ENCODE data around the gene PKD1L1. TPM values are rescaled to one million over a fixed set of nuclear protein-coding genes. Genes with fewer than 3 reads are reported as not detected.
"Not testable (repeated sequence)": the region's sequence is repeated elsewhere in the genome, so short reads cannot be mapped to it uniquely, and the experiment has no call there.

Gene PKD1L1
- total RNA-seq, 1 donor, result under 0.01 TPM

DNA sequence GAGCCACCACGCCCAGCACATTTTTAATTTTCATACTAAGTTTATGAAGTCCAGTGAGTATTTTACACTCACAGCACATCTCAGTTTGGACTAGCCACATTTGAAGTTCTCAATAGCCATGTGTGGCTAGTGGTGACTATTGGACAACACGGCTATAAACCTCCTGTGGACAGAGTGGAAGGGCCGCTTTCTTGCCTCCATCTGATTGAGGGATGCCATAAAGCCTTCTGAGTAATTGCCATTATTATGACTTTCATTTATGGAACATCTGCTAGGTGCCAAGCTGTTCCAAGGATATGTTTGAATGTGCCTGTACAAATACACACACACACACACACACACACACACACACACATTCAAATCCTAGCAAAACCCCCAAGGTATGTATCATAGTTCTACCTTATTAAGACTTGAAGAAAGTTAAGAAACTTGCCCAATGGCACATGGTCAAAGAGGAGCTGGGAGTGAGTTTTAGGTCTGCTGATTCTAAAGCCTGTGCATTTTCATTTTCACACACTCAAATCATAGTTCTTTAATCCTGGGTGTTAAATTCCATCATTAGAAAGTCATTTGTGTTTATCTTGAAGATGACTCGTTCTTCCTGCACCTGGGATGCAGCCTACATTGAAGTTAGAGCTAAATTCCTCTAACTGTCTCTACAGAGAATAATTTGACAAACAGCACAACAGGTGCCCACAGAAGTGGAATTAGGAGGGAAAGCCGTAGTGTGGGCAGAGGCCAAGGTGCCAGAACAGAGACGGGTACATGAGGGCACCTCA is 143.3 kb downstream of the PKD1L1 start:
- no peak for DNase-seq (ENCODE audit: low read depth in 2 of 3, low spot score in 2 of 3)

DNA sequence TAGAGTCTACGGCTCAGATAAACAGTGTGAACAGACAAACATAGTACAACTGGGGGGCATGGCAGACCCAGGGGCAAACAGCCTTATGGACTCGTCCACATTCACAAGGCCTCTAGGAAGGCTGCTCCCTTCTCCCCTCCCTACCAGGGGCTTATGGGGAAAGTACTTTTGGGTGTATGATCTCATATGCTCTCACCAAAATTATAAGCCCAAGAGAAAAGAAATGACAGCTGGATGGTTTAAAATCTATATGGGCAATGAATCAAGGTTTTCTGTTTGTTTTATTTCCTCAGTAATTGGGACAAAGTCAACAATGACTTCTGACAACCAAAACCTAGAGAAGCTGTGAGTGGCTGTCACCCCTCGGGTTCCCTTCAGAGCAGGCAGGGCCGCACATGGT is 144.4 kb downstream of the PKD1L1 start:
- no peak for DNase-seq (ENCODE audit: low read depth in 2 of 3, low spot score in 2 of 3)

DNA sequence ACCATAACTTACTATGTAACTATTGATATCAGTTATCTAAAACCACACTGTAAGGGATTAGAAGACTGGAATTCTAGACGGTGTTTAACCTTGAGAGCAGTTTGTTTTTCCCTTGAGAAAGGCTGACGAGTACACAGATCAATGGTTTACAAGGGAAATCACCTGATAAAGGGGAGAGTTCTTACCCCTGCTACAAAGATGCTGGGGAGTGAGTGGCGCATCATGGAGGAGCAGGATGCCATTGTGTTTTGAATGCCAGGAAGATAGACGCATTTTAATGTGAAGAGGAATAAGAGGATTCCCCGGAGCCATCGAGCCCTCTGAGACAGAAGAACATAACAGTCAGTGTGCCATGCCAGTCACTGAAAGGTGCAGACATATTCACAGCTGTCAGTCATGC is 145.2 kb downstream of the PKD1L1 start:
- DNase-seq (ENCODE audit: low read depth in 2 of 3, low spot score in 2 of 3), result no peak

DNA sequence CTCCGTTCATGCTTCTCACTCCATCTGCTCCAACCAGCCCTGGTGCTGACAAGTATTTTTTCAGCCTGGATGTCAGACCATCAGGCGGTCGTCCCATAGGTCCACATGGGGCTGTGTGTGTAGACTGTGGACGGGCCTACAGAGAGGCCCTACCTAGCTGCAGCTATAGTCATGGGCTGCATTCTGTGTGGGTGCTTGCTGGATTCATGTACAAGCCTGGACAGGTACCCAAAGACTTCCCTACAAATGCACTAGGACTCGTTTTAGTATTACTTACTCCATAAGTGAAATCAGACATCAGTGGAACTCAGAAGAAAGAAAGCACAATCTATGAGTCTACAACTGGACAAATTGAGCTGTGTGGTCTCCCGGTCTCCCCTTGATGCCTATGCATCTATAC is 146.8 kb downstream of the PKD1L1 start:
- DNase-seq (ENCODE audit: low read depth in 2 of 3, low spot score in 2 of 3), result no peak

DNA sequence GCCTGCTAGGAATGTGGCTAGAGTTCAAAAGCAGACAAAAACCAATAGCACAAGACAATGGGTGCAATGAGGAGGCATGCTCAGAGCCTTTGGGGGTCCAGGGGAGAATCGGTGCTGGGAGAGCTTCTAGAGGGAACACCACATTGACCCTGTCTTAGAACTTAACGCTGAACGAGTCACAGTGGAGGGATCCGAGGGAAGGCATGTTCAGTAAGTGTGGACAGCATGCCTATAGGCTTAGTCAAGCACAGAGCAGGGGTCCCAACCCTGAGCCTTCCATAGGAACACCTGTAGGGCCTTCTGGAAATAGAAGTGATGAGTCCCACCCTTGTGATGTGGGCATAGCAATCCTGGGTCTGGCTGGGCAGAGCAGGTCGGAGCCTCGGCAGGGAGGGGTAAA is 148.7 kb downstream of the PKD1L1 start:
- DNase-seq (ENCODE audit: low read depth in 2 of 3, low spot score in 2 of 3), result no peak

DNA sequence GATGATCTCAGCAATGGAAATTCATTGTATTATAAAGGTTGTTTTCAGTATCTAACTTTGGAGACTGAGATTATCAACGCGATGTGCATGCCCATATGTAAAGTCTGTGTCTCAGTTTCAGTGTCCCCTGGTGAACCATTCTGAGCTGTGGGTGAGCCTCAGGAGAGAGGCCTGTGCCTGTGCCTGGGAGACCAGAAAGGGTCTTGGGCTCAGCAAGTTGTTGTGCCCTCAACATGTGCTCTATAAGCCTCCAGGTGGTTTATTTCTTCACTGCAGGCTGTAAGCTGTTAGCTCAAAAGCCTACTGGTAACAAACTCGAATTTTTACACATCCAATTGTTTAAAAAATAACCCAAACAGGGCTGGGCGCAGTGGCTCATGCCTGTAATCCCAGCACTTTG is 151.9 kb downstream of the PKD1L1 start:
- no peak for DNase-seq (ENCODE audit: low read depth in 2 of 3, low spot score in 2 of 3)

DNA sequence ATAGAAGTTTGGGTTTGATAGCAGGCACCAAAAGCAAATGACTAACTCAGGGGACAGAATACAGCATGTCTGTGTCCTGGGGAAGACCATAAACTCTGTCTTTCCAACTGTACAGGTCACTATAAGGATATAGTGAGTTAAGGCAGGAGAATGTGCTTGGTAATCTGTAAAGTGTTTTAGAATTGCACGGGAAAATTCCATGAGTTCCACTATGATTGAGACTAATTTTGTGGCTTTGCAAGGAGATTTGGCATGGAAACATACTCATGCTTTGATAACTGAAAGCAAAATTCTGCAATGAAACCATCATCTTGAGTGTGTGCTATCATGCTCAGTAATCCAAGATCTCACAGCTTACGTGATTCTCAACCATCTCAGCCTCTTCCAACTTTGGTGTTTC is 152.6 kb downstream of the PKD1L1 start:
- DNase-seq (ENCODE audit: low read depth in 2 of 3, low spot score in 2 of 3), result no peak

DNA sequence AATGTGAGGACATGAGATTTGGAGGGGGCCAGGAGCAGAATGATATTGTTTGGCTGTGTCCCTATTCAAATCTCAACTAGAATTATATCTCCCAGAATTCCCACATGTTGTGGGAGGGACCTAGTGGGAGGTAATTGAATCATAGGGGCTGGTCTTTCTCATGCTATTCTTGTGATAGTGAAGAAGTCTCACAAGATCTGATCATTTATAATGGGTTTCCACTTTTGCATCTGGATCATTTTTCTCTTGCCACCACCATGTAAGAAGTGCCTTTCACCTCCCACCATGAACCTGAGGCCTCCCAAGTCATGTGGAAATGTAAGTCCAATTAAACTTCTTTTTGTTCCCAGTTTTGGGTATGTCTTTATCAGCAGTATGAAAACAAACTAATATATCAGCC is 153.1 kb downstream of the PKD1L1 start:
- DNase-seq (ENCODE audit: low read depth in 2 of 3, low spot score in 2 of 3), result not testable (repeated sequence)

DNA sequence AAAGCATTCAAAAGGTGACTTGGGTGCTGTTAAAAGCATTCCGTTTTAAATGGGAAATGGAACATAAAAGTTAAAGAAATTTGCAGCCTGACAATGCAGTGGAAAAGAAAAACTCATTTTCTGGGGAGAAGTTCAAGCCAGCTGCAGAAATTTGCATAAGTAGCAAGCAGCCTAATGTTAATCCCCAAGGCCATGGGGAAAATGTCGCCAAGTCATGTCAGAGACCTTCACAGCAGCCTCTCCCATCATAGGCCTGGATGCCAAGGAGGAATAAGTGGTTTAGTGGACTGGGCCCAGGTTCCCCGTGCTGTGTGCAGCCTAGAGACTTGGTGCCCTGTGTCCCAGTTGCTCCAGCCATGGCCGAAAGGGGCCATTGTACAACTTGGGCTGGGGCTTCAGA is 154.2 kb downstream of the PKD1L1 start:
- no peak for DNase-seq (ENCODE audit: low read depth in 2 of 3, low spot score in 2 of 3)

DNA sequence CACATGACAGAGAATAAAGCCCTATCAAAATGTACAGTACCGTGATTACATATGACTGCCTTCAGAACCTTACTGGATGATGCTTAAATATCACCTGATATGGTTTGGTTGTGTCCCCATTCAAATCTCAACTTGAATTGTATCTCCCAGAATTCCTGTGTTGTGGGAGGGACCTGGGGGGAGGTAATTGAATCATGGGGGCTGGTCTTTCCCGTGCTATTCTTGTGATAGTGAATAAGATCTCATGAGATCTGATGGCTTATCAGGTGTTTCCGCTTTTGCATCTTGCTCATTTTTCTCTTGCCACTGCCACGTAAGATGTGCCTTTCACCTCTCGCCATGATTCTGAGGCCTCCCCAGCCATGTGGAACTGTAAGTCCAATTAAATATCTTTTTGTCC is 155.1 kb downstream of the PKD1L1 start:
- not testable (repeated sequence) for DNase-seq (ENCODE audit: low read depth in 2 of 3, low spot score in 2 of 3)

DNA sequence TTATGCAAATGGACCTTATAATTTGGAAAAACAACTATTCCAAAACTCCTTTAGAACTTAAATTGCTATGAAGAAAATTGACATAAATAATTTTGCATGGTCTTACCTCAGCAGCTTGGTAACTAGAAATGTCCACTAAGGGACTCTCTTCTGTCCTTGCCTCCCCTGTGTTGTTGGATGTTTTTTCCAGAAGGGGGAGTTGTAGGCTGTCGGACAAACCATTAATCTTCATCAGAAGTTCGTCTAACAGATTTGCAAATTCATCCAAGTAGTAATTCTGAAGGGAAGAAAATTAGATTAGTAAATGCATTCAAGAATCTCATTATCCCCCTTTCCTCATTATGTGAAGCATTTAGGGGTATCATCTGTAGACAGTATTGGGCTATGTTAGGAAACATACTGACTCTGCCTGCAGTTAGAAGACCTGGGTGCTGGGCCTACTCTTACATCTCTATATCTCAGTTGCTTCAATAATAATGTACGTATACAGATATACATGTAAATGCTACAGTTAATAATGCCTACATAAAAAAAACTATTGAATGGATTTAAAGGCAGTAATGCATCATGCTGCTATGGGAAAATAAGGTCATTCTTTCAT is 155.6 kb downstream of the PKD1L1 start:
- peak in 2 of 3 donors; percentile 19 to 54 for DNase-seq (ENCODE audit: low read depth in 2 of 3, low spot score in 2 of 3)

DNA sequence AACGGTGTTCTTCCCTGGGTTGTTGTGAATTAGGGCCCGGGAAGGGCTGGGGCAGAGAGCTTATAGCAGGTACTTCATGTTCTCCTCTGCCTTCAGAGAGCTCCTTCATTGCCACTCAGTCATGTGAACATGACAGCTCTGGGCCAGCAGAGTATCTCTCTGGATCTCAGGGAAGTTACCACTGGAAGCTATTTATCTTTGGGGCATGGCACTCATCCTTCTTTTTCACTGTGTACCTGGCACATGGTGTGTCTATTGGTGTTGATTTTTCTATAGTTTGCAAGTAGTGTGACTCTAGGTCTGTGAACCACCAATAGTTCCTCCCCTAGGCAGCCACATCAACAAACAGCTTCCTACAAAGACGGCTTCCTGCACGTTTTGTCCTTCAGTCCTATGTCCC is 156.6 kb downstream of the PKD1L1 start:
- no peak for DNase-seq (ENCODE audit: low read depth in 2 of 3, low spot score in 2 of 3)

DNA sequence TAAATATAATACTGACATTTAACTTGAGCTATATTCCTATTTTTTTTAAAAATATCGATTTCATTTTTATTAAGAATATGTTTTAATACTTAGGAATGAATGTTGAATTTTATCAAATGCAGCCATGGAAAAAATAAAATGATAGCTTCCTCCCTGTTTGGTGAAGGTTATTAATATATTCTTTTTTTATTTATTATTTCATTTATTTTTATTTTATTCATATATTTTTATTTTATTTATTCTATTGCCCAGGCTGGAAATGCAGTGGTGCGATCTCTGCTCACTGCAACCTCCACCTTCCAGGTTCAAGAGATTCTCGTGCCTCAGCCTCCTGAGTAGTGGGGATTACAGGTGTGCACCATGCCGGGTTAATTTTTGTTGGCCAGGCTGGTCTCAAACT is 160.2 kb downstream of the PKD1L1 start:
- no peak for DNase-seq (ENCODE audit: low read depth in 2 of 3, low spot score in 2 of 3)

DNA sequence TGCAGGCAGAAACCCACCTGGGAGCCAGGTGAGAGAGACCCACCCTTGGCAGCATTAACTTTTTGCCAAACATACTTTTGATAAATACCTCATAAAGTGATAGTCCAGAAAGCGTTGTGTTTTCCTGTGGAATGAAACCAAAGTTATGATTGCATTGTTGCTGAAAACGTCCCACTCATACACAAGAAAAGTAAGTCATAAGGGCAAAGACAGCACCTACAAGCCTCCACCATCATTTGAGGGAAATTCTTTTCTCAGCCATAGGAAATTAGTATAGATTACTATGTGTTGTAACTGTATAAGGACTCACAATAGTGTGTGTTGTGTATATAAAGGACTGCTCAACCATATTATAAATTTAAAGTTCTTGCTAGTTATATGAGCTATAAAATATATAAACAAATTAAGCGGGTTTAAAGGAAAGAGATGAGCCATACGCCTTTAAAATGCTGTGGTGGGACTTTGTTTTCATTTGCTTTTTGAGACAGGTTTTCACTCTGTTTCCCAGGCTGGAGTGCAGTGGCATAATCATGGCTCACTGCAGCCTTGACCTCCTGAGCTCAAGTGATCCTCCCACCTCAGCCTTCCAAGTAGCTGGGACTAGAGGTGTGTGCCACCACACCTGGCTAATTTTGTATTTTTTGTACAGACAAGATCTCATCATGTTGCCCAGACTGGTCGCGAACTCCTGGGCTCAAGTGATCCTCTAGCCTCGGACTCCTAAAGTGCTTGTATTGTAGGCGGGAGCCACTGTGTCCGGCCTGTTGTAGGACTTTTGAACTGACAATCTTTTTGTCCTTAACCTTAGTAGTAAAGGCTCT is 160.8 kb downstream of the PKD1L1 start:
- DNase-seq (ENCODE audit: low read depth in 2 of 3, low spot score in 2 of 3), result no peak

DNA sequence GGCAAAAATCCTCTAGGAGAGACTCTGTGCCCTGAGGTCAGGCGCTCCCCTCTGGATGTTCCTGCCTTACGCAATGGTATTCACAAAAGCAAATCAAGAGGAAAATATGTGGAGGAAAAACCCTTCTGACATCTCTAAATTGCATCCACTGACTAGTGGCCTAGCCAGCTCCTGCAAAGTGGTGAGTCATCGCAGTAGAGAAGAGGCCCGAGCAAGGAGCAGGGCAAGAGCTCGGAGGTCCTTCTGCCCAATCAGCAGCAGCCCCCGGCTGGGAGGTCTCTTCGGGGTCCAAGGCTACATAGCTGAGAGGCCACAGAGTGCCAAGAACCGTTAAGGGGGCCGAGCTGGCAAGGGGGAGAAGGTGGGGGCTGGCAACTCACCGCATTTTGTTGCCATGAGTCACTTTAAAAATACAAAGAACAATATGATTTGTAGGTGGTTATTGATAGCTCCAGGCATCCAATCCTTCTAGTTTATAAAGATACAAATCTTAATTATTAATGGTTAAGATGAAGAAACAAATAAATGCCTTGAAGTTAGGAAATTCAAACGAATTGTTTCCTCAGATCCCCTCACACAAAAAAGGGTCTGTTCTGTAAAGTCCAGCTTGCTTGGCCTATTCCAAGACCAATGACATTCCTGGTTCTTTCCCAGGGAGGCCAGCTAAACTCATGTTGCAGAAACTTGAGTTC is 161.6 kb downstream of the PKD1L1 start:
- DNase-seq (ENCODE audit: low read depth in 2 of 3, low spot score in 2 of 3), result peak in 2 of 3 donors; percentile 28 to 53

DNA sequence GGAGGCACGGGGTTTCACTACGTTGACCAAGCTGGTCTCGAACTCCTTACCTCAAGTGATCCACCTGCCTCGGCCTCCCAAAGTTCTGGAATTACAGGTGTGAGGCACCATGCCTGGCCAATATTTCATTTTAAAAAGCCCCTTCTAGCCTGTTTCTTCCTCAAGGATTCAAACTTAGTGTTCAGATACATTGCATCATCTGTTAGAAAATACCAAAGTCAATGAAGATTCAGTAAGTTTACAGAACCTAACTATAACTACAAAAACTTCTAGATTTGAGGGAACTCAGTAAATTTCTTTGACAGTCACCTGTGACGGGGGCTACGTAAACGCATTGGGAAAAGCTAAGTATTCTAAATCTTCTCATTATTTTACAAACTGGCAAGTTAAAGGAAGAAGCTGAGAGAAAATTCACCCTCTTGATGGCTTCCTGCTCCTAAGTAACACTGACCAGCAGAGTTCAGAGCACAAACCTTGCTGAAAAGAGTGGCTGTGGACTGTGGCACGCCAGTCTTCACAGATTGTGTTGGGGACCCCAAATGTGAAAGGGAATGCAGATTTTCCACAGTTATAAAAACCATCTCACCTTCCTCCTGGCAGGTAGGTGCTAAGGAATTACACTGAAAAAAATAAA is 162.2 kb downstream of the PKD1L1 start:
- DNase-seq (ENCODE audit: low read depth in 2 of 3, low spot score in 2 of 3), result no peak

DNA sequence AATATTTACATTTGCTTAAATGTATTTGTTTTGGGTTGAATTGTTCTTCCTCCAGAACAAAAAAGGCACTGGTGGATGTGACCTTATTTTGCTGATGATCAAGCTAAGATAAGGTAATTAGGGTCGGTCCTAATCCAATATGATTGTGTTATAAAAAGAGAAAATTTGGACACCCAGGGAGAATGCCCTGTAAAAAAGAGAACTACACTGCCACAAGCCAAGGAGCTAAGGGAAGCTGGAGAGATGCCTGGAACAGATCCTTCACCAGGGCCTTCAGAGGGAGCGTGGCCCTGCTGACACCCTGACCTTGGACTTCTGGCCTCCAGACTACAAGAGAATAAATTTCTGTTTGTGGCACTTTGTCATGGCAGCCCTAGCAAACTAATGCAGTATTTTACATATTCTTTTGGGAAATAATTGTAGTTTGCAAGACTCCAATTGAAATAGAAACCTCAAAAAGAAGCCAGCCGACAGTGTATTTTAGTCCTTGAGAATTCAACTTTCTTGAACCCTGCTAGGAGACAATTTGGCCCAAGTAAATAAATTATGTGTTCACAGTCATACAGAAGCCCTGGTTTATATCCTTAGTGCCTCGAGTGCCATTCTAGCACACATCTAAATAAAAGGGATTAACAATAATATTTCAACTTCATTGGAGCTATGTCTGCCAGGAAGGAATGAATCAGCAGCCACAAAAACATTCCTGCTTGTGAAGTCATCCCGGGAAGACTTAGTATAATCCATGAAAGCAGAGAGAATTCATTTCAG is 164.6 kb downstream of the PKD1L1 start:
- no peak for DNase-seq (ENCODE audit: low read depth in 2 of 3, low spot score in 2 of 3)

DNA sequence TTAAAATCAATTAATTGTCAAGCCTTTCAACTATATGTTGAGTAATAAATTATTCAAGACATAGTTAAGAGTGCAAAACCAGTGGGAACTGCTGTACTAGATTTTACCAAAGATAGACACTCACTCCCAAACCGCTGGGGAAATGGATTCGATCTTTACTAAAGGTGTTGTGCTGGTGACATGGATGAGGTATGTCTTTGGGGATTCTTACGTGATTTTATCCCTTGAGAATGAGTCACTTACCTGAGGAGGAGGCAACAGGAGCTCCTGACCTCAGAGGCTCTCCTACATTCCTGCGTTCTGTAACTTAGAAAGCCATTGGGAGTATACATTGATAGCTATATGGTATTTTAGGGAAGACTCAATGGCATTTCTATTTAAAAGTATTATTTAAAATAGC is 165.5 kb downstream of the PKD1L1 start:
- no peak for DNase-seq (ENCODE audit: low read depth in 2 of 3, low spot score in 2 of 3)

DNA sequence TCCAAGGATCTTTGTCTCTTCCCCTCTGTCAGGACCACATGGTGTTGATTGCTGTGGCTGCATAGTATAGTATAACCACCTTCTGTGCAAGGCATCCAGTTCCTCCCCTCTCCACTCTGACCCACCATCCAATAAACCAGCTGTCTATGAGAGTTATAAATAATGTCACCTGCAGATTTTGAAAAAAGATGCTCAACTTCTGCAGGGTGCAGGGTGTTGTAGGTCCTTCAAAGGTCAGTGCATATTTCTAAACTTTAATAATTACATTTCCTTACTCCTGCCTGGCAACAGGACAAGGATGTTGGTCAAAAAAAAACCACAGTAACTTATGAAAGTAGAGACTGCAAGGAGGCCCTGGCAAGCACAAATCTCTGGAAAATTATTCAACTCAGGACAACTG is 166.2 kb downstream of the PKD1L1 start:
- DNase-seq (ENCODE audit: low read depth in 2 of 3, low spot score in 2 of 3), result no peak

DNA sequence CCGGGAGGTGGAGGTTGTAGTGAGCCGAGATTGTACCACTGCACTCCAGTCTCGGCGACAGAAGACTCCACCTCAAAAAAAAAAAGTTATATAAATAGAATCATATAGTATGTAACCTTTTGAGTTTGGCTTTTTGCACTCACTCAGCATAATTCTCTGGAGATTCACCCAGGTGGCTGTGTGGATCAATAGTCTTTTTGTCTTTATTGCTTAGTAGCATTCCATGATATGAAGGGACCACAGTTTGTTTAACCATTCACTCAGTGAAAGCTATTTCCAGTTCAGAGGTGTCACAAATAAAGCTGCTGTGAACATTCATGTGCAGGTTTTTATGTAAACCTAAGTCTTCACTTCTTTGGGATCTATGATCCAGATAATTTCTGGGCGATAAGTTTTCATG is 167.7 kb downstream of the PKD1L1 start:
- DNase-seq (ENCODE audit: low read depth in 2 of 3, low spot score in 2 of 3), result no peak
